ENCODE measurements around the gene NOG.

Gene NOG

GRCh38 chr17:56639517-56639916, 46.0 kb downstream of the NOG start:
- H3K9me3 ChIP-seq (ENCODE audit: insufficient read depth, low read length, severe bottlenecking), result no peaks in the 10 kb centered on the region
- H3K4me3 ChIP-seq (ENCODE audit: low read depth in 1 of 2, low read length in 2 of 2), result no peak overlapping the region
- no peaks in the 10 kb centered on the region for H4K20me1 ChIP-seq (ENCODE audit: insufficient read depth, low read length)
- DNase-seq (no peak), ATAC-seq (ENCODE audit: insufficient read depth, low read depth) (no peak)
- no peaks in the 10 kb centered on the region for H3K4me1 ChIP-seq (ENCODE audit: insufficient read depth, low read length)
- TF ChIP-seq EZH2 (IDR thresholded peaks at IDR 0.05; ENCODE audit: borderline replicate concordance, low read depth, low read length, severe bottlenecking) (no peak), CTCF (IDR thresholded peaks at IDR 0.05; ENCODE audit: borderline replicate concordance, extremely low read depth, low read length, poor library complexity, severe bottlenecking) (no peak)
- no peak overlapping the region for H2AFZ ChIP-seq (ENCODE audit: low read depth, low read length)
- no peaks in the 10 kb centered on the region for H3K79me2 ChIP-seq (ENCODE audit: insufficient read depth, low read length)
- H3K27ac ChIP-seq (ENCODE audit: low read length), result no peak overlapping the region
- peaks cover 2% of the 10 kb centered on the region for H3K27me3 ChIP-seq (ENCODE audit: insufficient read depth, low read length, poor library complexity)
- H3K36me3 ChIP-seq (ENCODE audit: insufficient read depth, low read length), result no peaks in the 10 kb centered on the region
- no peak overlapping the region for H3K9ac ChIP-seq (ENCODE audit: low read depth, low read length)
- no peak overlapping the region for H3K4me2 ChIP-seq (ENCODE audit: insufficient read depth, low read length)

- H3K27ac ChIP-seq (ENCODE audit: low read length), result no peak overlapping the region
- no peak overlapping the region for H2AFZ ChIP-seq (ENCODE audit: low read depth, low read length)
- DNase-seq (no peak), ATAC-seq (ENCODE audit: insufficient read depth, low read depth) (no peak)
- peaks cover 8% of the 10 kb centered on the region for H3K27me3 ChIP-seq (ENCODE audit: insufficient read depth, low read length, poor library complexity)
- no peaks in the 10 kb centered on the region for H4K20me1 ChIP-seq (ENCODE audit: insufficient read depth, low read length)
- no peaks in the 10 kb centered on the region for H3K79me2 ChIP-seq (ENCODE audit: insufficient read depth, low read length)
- no peak overlapping the region for H3K9ac ChIP-seq (ENCODE audit: low read depth, low read length)
- no peak overlapping the region for H3K4me2 ChIP-seq (ENCODE audit: insufficient read depth, low read length)
- TF ChIP-seq EZH2 (IDR thresholded peaks at IDR 0.05; ENCODE audit: borderline replicate concordance, low read depth, low read length, severe bottlenecking), result no peak
- no peak for TF ChIP-seq CTCF (IDR thresholded peaks at IDR 0.05; ENCODE audit: borderline replicate concordance, extremely low read depth, low read length, poor library complexity, severe bottlenecking)
- H3K4me3 ChIP-seq (ENCODE audit: low read depth in 1 of 2, low read length in 2 of 2), result no peak overlapping the region
- no peaks in the 10 kb centered on the region for H3K36me3 ChIP-seq (ENCODE audit: insufficient read depth, low read length)
- H3K4me1 ChIP-seq (ENCODE audit: insufficient read depth, low read length), result no peaks in the 10 kb centered on the region
- no peaks in the 10 kb centered on the region for H3K9me3 ChIP-seq (ENCODE audit: insufficient read depth, low read length, severe bottlenecking)
Observed at GRCh38 chr17:56640116-56640515, 46.6 kb downstream of the NOG start.

- Histone ChIP-seq H3K27ac (ENCODE audit: low read length) (no peak overlapping the region), H3K27me3 (ENCODE audit: insufficient read depth, low read length, poor library complexity) (peaks cover 11% of the 10 kb centered on the region), H2AFZ (ENCODE audit: low read depth, low read length) (no peak overlapping the region), H3K9ac (ENCODE audit: low read depth, low read length) (no peak overlapping the region), H3K4me1 (ENCODE audit: insufficient read depth, low read length) (no peaks in the 10 kb centered on the region), H3K4me3 (ENCODE audit: low read depth in 1 of 2, low read length in 2 of 2) (no peak overlapping the region), H3K4me2 (ENCODE audit: insufficient read depth, low read length) (no peak overlapping the region), H3K9me3 (ENCODE audit: insufficient read depth, low read length, severe bottlenecking) (no peaks in the 10 kb centered on the region), H3K79me2 (ENCODE audit: insufficient read depth, low read length) (no peaks in the 10 kb centered on the region), H3K36me3 (ENCODE audit: insufficient read depth, low read length) (no peaks in the 10 kb centered on the region), H4K20me1 (ENCODE audit: insufficient read depth, low read length) (no peaks in the 10 kb centered on the region)
- DNase-seq, result no peak
- no peak for ATAC-seq (ENCODE audit: insufficient read depth, low read depth)
- TF ChIP-seq EZH2 (IDR thresholded peaks at IDR 0.05; ENCODE audit: borderline replicate concordance, low read depth, low read length, severe bottlenecking), result no peak
- TF ChIP-seq CTCF (IDR thresholded peaks at IDR 0.05; ENCODE audit: borderline replicate concordance, extremely low read depth, low read length, poor library complexity, severe bottlenecking), result no peak
Observed at GRCh38 chr17:56641373-56641772, 47.9 kb downstream of the NOG start.

GRCh38 chr17:56641894-56642293, 48.4 kb downstream of the NOG start:
- no peak overlapping the region for H3K9ac ChIP-seq (ENCODE audit: low read depth, low read length)
- TF ChIP-seq CTCF (IDR thresholded peaks at IDR 0.05; ENCODE audit: borderline replicate concordance, extremely low read depth, low read length, poor library complexity, severe bottlenecking), result no peak
- H3K79me2 ChIP-seq (ENCODE audit: insufficient read depth, low read length), result no peaks in the 10 kb centered on the region
- H3K27me3 ChIP-seq (ENCODE audit: insufficient read depth, low read length, poor library complexity), result peaks cover 15% of the 10 kb centered on the region
- H3K36me3 ChIP-seq (ENCODE audit: insufficient read depth, low read length), result no peaks in the 10 kb centered on the region
- no peak for ATAC-seq (ENCODE audit: insufficient read depth, low read depth)
- no peaks in the 10 kb centered on the region for H3K4me1 ChIP-seq (ENCODE audit: insufficient read depth, low read length)
- no peaks in the 10 kb centered on the region for H3K9me3 ChIP-seq (ENCODE audit: insufficient read depth, low read length, severe bottlenecking)
- no peaks in the 10 kb centered on the region for H4K20me1 ChIP-seq (ENCODE audit: insufficient read depth, low read length)
- no peak overlapping the region for H3K27ac ChIP-seq (ENCODE audit: low read length)
- DNase-seq, result no peak
- no peak overlapping the region for H2AFZ ChIP-seq (ENCODE audit: low read depth, low read length)
- no peak overlapping the region for H3K4me2 ChIP-seq (ENCODE audit: insufficient read depth, low read length)
- no peak overlapping the region for H3K4me3 ChIP-seq (ENCODE audit: low read depth in 1 of 2, low read length in 2 of 2)
